Measurements from ENCODE around the gene CCDC78.

Gene CCDC78

GRCh38 chr16:723695-724094, 2.5 kb downstream of the CCDC78 start:
- DNase-seq (ENCODE audit: low read depth) = no peak

GRCh38 chr16:722835-723633, 3.2 kb downstream of the CCDC78 start:
- no peak for DNase-seq (ENCODE audit: low read depth)

- no peak for DNase-seq (ENCODE audit: low read depth)
These were observed 4.3 kb downstream of the CCDC78 start for GRCh38 chr16:721765-722540.

DNA sequence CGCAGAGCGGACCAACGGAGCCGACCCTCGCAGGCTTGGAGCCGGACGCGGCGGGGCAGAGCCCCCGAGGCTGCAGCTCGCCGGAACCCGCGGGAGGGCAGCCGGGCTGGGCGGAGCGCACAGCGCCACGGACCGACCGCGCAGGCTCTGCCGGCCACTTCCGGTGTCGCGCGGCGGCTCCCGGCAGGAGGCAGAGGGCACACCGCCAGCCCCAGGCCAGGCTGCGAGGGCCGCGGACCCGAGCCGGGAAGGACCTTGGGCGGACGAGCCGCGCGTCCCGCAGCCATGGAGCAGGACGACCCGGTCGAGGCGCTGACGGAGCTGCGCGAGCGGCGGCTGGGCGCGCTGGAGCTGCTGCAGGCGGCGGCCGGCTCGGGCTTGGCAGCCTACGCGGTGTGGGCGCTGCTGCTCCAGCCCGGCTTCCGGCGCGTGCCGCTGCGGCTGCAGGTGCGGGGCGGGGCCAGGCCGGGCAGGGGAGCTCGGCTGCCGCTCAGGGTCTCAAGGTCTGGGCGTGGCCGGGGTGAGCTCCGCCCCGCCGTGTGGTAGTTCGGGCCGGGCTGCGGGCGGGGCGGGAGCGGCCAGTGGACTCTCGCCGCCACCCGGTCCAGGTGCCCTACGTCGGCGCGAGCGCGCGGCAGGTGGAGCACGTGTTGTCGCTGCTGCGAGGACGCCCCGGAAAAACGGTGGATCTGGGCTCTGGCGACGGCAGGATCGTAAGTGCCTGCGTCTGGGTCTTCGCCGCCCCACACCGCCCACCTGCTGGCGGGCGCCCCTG, 5.1 kb downstream of the CCDC78 start, which contains the start of gene ANTKMT:
ANTKMT (plus strand) TSS at position 157 of the 775 bp plus-strand sequence; CDS start at position 286, 129 bp downstream.
- DNase-seq (ENCODE audit: low read depth) = no peak

GRCh38 chr16:720447-720989, 5.7 kb downstream of the CCDC78 start:
- no peak for DNase-seq (ENCODE audit: low read depth)

DNA sequence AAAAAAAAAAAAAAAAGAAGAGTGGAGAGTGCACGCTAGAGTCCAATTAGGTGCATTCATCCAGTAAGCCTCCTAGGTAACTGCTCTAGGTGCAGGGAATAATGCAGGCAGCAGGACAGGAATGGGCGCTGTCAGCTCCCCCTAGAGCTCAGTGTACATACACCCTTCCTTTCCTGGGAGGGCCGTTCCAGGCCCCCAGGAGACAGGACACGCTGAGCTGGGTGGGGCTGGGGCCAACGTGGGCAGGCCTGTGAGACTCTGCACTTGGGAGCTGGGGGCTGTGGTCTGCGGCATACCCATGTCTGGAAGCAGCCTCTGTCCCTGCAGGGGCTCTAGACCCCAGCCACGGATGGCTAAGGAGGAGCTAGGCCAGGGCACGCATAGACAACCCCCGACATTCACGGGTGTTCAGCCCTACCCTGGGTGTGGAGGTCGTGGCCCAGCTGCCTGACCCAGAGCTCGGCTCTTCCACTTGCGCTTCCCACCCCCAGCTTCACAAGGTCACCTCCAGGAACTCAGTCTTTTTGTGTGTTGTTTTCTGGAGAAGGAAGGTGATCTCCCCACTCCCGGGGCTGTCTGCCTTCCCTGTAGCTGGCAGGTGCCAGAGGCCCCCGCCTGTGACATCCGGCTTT, 6.3 kb downstream of the CCDC78 start:
- no peak for DNase-seq (ENCODE audit: low read depth)

- no peak for DNase-seq (ENCODE audit: low read depth)
These were observed 7.3 kb downstream of the CCDC78 start for GRCh38 chr16:718922-719321.

DNA sequence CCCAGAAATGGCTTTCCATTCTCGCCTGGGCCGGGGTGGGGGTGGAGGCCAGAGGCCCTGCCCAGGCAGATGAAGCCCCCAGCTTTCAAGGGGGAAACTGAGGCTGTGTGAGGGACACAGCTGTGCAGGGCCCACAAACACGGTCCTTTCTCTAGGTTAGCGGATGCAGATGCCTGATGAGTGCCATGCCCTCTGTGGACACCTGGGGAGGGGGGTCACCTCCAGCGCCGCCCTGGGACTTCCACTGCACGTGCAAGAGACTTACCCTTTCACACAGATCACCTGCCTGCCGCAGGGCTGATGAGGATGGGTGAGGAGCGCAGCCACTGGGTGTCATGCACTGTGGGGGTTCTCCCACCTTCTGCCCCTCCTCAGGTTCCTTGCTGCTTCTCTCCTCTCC, 7.9 kb downstream of the CCDC78 start:
- no peak for DNase-seq (ENCODE audit: low read depth)

DNA sequence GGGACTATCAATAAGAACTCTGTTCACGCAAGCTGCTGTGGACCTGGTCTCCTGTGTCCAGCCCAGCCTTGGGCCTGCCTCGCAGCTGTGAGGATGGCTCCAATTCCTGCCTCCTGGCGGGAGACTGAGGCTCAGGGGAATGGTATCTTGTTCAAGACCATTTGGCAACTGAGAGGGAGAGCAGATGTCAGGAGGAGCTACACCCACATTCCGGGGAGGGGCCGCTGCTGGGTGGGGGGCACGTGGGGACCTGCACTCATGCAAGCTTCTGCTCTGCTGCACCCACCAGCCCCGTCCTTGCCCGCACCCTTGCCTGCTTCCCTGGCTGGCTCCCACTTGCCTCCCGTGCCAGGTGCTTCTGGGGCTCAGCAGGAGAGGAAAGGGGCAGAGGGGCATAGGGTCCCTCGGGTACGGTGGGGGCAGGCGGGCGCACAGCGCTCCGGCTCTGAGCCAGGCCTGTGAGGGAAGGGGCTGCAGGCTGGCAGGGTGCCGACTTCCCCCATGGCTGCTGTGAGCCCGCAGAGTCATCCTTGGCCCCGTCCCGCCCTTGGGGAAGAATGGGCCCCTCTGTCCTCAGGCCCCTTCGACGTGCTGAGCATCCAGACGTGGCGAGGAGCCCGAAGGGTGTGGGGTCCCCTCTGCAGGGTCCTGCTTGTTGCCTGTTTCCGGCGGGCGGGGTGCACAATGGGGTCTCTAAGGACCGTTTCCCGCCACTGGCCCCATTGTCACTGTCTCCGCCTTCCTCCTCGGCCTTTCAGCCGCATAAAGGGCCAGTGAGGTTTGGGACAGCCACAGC, 8.6 kb downstream of the CCDC78 start:
- DNase-seq (ENCODE audit: low read depth) = no peak

DNA sequence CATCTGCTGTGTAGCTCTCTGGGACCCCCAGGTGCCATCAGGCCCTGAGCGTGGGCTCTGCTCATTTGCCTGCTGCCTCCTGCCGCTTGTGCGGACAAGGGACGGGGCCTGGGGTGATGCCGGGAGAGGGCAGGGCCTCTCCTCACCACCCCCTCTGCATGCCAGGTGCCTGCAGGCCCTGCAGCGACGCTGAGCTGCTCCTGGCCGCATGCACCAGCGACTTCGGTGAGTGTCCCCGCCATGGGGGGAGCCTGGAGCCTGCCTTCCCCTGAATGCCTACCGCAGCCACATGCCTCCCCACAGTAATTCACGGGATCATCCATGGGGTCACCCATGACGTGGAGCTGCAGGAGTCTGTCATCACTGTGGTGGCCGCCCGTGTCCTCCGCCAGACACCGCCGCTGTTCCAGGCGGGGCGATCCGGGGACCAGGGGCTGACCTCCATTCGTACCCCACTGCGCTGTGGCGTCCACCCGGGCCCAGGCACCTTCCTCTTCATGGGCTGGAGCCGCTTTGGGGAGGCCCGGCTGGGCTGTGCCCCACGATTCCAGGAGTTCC, 9.4 kb downstream of the CCDC78 start:
- DNase-seq (ENCODE audit: low read depth) = no peak

DNA sequence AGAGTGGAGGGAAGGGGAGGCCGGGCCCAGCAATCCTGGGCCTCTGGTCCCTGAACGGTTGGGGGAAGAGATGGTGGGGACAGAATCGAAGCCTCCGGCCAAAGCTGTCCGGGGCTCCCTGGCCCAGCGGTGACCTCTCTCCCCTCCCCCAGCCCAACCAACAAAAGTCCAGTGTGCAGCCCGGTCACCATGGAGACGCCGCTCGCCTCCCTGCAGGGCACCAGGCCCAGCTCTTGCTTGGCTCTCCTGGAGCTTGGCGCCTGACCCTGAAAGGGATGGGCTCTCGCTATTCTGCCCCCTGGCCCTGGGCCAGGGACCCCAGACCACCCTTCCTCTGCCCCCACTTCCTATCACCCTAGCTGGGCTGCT, 10.1 kb downstream of the CCDC78 start:
- no peak for DNase-seq (ENCODE audit: low read depth)

- no peak for DNase-seq (ENCODE audit: low read depth)
These were observed 10.6 kb downstream of the CCDC78 start for GRCh38 chr16:715477-716199.

- peak; percentile 35 for DNase-seq (ENCODE audit: low read depth)
These were observed 11.4 kb downstream of the CCDC78 start, which contains the start of gene METRN for GRCh38 chr16:714558-715476. METRN (plus strand) TSS chr16:715118; CDS start chr16:715290, 172 bp downstream.

- no peak for DNase-seq (ENCODE audit: low read depth)
These were observed 12.2 kb downstream of the CCDC78 start for GRCh38 chr16:714079-714478.

DNA sequence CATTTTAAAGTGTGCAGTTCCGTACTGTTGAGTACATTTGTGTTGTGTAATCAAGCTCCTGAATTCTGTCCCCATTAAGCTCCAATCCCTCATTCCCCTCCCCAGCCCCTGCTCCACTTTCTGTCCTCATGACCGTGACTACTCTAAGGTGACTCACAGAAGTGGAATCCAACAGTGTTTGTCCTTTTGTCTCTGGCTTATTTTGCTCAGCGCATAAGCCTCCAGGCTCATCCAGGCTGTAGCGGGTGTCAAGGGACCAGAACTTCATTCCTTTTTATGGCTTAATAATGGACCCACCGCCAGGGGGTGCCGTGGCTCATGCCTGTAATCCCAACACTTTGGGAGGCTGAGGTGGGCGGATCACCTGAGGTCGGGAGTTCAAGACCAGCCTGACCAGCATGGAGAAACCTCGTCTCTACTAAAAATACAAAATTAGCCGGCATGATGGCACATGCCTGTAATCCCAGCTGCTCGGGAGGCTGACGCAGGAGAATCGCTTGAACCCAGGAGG, 13.4 kb downstream of the CCDC78 start:
- peak; percentile 95 for DNase-seq (ENCODE audit: low read depth)

DNA sequence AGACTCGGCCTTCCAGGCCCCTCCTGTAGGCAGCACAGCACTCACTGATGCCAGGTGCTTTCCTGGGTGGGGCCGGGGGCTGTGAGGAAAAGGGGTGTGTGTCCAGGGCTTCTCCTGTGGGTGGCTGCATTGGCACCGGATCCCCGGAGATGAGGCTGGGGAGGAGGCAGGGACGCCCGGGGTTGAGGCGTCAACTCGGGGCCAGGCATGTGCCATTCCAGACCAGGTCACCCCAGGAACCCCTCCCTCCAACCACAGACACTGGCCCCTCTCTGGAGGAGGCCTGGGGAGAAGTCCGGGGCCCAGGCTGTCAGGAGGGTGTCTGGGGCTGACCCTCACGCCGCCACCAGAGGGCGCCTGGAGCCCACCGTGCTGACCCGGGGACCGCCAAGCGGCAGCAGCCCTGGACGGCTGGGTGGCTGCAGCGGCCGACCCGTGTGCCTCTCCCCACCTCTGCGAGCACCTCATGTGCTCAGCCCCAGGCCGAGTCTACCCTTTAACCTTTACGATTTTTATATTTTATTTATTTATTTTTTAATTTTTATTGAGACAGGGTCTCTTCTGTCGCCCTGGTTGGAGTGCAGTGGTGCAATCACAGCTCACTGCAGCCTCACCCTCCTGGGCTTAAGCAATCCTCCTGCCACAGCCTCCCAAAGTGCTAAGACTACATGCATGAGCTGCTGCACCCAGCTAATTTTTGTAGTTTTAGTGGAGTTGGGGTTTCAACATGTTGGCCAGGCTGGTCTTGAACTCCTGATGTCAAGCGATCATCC, 14.5 kb downstream of the CCDC78 start:
- no peak for DNase-seq (ENCODE audit: low read depth)

DNA sequence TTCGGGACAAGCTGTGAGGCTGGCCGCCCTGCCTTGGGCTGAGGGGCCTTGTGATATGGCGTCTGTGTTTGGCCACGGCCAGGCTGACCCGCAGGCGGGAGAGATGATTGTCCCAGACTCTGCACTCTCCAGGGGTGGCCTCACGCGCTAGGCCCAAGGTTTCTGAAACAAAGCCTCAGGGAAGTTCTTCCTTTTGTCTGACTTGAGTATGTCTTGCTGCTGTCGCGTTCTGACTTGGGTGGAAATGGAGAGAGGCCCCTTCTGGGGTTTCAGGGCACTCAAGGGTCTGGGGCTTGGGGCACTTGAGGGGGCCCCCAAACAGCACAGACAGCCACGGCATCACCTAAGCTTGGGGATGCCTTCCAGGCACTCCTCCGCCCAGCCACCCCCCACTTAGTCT, 15.2 kb downstream of the CCDC78 start:
- no peak for DNase-seq (ENCODE audit: low read depth)
